ENCODE measurements around the gene EHMT2. TPM values are rescaled to one million over a fixed set of nuclear protein-coding genes. Genes with fewer than 3 reads are reported as not detected.
"Not testable (repeated sequence)": the region's sequence is repeated elsewhere in the genome, so short reads cannot be mapped to it uniquely, and the experiment has no call there.

Gene EHMT2
- total and polyA plus RNA-seq, 12 donors, result 6.4 to 21.7 (median 14.2) TPM

DNA sequence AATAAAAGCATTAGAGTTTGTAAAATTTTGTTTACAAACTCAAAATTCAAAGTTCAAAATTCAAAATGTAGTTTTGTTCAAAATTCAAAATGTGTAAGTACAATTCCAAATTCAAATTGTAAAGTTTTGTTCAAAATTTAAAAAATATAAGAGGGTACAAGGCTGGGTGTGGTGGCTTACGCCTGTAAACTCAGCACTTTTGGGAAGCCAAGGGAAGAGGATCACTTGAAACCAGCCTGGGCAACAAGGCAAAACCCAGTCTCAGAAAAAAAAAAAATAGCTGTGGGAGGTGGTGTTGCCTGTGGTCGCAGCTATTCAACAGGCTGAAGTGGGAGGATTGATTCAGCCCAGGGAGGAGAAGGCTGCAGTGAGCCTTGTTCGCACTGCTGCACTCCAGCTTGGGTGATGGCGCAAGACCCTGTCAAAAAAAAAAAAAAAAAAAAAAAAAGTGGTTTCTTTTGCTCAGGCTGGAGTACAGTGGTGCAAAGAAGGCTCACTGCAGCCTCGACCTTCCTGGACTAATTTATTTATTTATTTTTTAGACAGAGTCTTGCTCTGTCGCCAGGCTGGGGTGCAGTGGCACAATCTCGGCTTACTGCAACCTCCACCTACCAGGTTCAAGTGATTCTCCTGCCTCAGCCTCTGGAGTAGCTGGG lies 9.8 kb upstream of the EHMT2 start:
- intact Hi-C loops (cut with DNase I), result loop anchor here in 2 of 10 donors (10.0 kb wide), 1 partner anchor 48 kb away; the partner anchor contains the start of genes NELFE (in 2 of the 2) and SKIC2 (in 2 of the 2)
- Histone ChIP-seq H3K27ac (no peak overlapping the region), H3K27me3 (peaks cover 0 to 4% (median 0%) of the 10 kb centered on the region in 7 donors), H3K4me1 (peaks cover 0 to 34% (median 6%) of the 10 kb centered on the region in 9 donors), H3K9me3 (no peaks in the 10 kb centered on the region), H3K4me3 (no peak overlapping the region), H3K36me3 (no peaks in the 10 kb centered on the region)
- WGBS, 2 donors, result 55 to 70% methylated on average over 7 of the region's 7 CpGs
- DNase-seq (no peak), ATAC-seq (peak in 2 of 8 donors; percentile 9 to 48)
- TF ChIP-seq, protein P1, sequence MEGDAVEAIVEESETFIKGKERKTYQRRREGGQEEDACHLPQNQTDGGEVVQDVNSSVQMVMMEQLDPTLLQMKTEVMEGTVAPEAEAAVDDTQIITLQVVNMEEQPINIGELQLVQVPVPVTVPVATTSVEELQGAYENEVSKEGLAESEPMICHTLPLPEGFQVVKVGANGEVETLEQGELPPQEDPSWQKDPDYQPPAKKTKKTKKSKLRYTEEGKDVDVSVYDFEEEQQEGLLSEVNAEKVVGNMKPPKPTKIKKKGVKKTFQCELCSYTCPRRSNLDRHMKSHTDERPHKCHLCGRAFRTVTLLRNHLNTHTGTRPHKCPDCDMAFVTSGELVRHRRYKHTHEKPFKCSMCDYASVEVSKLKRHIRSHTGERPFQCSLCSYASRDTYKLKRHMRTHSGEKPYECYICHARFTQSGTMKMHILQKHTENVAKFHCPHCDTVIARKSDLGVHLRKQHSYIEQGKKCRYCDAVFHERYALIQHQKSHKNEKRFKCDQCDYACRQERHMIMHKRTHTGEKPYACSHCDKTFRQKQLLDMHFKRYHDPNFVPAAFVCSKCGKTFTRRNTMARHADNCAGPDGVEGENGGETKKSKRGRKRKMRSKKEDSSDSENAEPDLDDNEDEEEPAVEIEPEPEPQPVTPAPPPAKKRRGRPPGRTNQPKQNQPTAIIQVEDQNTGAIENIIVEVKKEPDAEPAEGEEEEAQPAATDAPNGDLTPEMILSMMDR (IDR thresholded peaks at IDR 0.05), result no peak

DNA sequence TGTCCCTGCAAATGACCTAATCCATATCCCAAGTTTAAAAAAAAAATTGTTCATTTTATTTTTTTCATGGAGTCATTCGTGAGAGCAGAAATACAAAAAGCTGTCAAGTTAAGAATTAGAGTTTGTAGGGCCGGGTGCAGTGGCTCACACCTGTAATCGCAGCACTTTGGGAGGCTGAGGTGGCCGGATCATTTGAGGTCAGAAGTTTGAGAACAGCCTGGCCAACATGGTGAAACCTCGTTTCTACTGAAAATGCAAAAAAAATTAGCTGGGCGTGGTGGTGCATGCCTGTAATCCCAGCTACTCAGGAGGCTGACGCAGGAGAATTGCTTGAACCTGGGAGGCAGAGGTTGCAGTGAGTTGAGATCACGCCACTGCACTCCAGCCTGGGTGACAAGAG lies 9.2 kb upstream of the EHMT2 start:
- H3K27me3 ChIP-seq, ATAC-seq, H3K36me3 ChIP-seq, DNase-seq, H3K4me3 ChIP-seq, H3K9me3 ChIP-seq, H3K27ac ChIP-seq: not testable (repeated sequence)
- H3K4me1 ChIP-seq, result peaks cover 0 to 33% (median 6%) of the 10 kb centered on the region in 9 donors
- intact Hi-C loops (cut with DNase I), result loop anchor here in 2 of 10 donors (10.0 kb wide), 1 partner anchor 48 kb away; the partner anchor contains the start of genes NELFE (in 2 of the 2) and SKIC2 (in 2 of the 2)
- WGBS, 2 donors, result 77 to 81% methylated on average over 8 of the region's 8 CpGs

DNA sequence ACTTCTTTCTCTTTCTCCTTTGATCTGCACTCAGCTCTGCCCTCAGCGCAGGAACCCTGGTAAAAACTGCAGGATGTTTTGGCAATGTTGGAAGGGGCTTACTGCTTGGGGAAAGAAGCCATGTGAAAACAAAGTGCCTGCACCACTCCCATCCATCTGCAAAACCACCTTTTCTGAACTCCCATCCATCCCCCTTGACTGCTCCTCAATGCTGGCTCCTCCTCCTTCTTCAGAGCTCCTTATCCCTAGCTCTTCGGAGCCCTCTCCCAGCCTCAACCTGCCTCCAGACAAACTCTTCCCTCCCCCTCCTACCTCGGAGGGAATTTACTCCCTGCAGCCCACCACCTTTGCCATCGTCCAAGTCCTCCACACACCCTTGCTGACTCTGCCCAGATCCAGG lies 8.6 kb upstream of the EHMT2 start:
- Histone ChIP-seq H3K36me3 (no peaks in the 10 kb centered on the region), H3K9me3 (no peaks in the 10 kb centered on the region), H3K27ac (no peak overlapping the region), H3K4me3 (no peak overlapping the region), H3K27me3 (peaks cover 0 to 4% (median 0%) of the 10 kb centered on the region in 7 donors), H3K4me1 (peaks cover 2 to 31% (median 9%) of the 10 kb centered on the region in 9 donors)
- 29 to 35% methylated on average over 4 of the region's 4 CpGs for WGBS, 2 donors
- intact Hi-C loops (cut with DNase I), result loop anchor here in 2 of 10 donors (10.0 kb wide), 1 partner anchor 49 kb away; the partner anchor contains the start of genes NELFE (in 2 of the 2) and SKIC2 (in 2 of the 2)
- ATAC-seq (no peak), DNase-seq (no peak)
- TF ChIP-seq, protein P1 (IDR thresholded peaks at IDR 0.05), result no peak

DNA sequence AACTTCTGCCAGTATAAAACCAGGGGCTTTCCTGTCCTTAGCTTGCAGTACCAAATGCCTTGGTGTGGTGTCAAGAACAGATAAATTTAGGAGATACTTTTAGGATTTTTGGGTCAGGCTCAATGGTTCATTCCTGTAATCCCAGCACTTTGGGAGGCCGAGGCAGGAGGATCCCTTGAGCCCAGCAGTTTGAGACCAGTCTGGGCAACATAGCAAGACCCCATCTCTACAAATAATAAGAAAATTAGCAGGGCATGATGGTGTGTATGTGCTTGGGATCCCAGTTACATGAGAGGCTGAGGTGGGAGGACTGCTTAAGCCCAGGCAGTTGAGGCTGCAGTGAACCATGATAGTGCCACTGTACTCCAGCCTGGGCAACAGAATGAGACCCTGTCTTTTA lies 7.5 kb upstream of the EHMT2 start:
- ATAC-seq (no peak), DNase-seq (no peak)
- no peaks in the 10 kb centered on the region for H3K36me3 ChIP-seq
- no peak overlapping the region for H3K4me3 ChIP-seq
- H3K27ac ChIP-seq, result no peak overlapping the region
- no peaks in the 10 kb centered on the region for H3K27me3 ChIP-seq
- TF ChIP-seq, protein P1 (IDR thresholded peaks at IDR 0.05), result no peak
- WGBS, 2 donors, result 91 to 100% methylated on average over 1 of the region's 1 CpG
- intact Hi-C loops (cut with DNase I), result loop anchor here in 2 of 10 donors (10.0 kb wide), 1 partner anchor 50 kb away; the partner anchor contains the start of genes NELFE (in 2 of the 2) and SKIC2 (in 2 of the 2)
- H3K9me3 ChIP-seq, result no peaks in the 10 kb centered on the region
- peaks cover 3 to 32% (median 13%) of the 10 kb centered on the region in 9 donors for H3K4me1 ChIP-seq
